ENCODE data around the gene ANTXRL. TPM values are rescaled to one million over a fixed set of nuclear protein-coding genes. Genes with fewer than 3 reads are reported as not detected.
"Not testable (repeated sequence)": the region's sequence is repeated elsewhere in the genome, so short reads cannot be mapped to it uniquely, and the experiment has no call there.

The ANTXRL gene
- total and polyA plus RNA-seq, 2 donors: 0.39 to 0.57 TPM

DNA sequence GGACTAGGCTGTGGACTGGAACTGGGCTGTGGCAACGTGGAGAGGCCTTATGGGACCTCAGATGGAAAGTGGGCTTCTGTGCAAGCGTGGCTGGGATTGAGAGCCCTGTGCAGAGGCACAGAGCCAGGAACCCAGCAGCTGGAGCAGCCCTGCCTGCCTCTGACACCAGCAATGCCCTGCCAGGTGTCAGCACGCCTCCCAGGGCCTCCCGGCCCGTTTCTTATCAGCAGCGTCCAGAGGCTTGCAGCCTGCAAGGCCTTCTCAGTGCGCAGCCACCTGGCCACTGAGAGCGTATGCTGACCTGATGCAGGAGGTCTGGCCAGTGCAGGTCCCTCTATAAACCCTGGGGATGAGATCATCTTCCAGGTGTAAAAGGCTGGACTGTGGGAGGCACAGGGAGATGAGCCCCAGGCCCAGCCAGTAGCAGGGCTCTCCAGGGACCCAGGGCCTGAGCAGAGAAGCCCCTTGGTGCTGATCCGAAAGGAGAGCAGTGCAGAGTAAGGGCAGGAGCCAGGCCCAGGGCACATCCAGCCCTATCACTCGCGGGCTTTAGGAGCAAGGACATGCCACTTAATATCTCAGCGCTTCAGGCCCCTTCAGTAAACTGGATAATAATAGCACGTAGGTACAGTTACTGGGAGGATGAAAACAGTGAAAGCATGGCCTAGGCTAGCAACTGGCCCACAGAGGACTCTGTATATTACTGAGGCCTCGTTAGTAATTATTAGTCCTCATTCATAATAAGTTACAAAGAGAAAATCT lies 38.8 kb upstream of the ANTXRL start:
- Histone ChIP-seq H3K36me3 (ENCODE audit: control insufficient read depth in 2 of 2, insufficient read depth in 2 of 2, low read length in 1 of 2) (peaks cover 54 to 58% of the 10 kb centered on the region in 2 donors), H3K27me3 (ENCODE audit: control insufficient read depth in 2 of 2, insufficient read depth in 1 of 2, low read length in 1 of 2) (no peaks in the 10 kb centered on the region), H3K4me1 (ENCODE audit: control insufficient read depth in 2 of 2, insufficient read depth in 2 of 2, low read length in 2 of 2) (no peaks in the 10 kb centered on the region), H3K4me3 (ENCODE audit: low read length in 2 of 2) (no peak overlapping the region), H3K27ac (ENCODE audit: low read depth in 1 of 2, low read length in 1 of 2) (no peak overlapping the region), H3K9me3 (ENCODE audit: control insufficient read depth in 2 of 2, insufficient read depth in 1 of 2, low read length in 1 of 2) (no peaks in the 10 kb centered on the region)
- 97% methylated on average over 14 of the region's 14 CpGs for WGBS
- DNase-seq (ENCODE audit: low read depth in 6 of 9, low spot score in 9 of 9): no peak

DNA sequence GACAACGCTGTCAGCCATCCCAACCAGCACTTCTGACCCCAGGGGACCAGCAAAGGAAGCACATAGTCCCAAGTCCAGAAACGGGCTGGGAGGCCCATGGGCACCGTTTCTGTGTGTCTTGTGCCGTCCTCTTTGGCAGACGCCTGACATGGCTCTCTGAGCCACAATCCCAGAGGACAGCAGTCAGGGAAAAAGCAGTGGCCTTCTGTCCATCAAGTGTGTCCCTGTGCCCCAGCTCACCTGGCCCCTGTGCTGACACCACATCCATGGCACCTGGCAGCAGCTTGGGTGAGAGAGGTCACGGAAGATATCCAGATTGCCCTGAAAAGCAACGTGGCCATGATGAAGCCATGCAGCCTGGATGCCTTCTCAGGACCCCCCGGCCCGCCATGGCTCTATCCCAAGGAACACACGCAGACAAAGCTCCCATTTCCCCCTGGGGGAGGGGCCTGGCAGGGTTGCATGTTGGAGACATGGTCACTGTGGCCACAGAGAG lies 38.1 kb upstream of the ANTXRL start:
- H3K4me3 ChIP-seq (ENCODE audit: low read length in 2 of 2): no peak overlapping the region
- DNase-seq (ENCODE audit: low read depth in 6 of 9, low spot score in 9 of 9): no peak
- no peak overlapping the region for H3K27ac ChIP-seq (ENCODE audit: low read depth in 1 of 2, low read length in 1 of 2)
- no peaks in the 10 kb centered on the region for H3K27me3 ChIP-seq (ENCODE audit: control insufficient read depth in 2 of 2, insufficient read depth in 1 of 2, low read length in 1 of 2)
- H3K36me3 ChIP-seq (ENCODE audit: control insufficient read depth in 2 of 2, insufficient read depth in 2 of 2, low read length in 1 of 2): peaks cover 61 to 65% of the 10 kb centered on the region in 2 donors
- WGBS: 82% methylated on average over 10 of the region's 10 CpGs
- no peaks in the 10 kb centered on the region for H3K4me1 ChIP-seq (ENCODE audit: control insufficient read depth in 2 of 2, insufficient read depth in 2 of 2, low read length in 2 of 2)
- H3K9me3 ChIP-seq (ENCODE audit: control insufficient read depth in 2 of 2, insufficient read depth in 1 of 2, low read length in 1 of 2): no peaks in the 10 kb centered on the region

DNA sequence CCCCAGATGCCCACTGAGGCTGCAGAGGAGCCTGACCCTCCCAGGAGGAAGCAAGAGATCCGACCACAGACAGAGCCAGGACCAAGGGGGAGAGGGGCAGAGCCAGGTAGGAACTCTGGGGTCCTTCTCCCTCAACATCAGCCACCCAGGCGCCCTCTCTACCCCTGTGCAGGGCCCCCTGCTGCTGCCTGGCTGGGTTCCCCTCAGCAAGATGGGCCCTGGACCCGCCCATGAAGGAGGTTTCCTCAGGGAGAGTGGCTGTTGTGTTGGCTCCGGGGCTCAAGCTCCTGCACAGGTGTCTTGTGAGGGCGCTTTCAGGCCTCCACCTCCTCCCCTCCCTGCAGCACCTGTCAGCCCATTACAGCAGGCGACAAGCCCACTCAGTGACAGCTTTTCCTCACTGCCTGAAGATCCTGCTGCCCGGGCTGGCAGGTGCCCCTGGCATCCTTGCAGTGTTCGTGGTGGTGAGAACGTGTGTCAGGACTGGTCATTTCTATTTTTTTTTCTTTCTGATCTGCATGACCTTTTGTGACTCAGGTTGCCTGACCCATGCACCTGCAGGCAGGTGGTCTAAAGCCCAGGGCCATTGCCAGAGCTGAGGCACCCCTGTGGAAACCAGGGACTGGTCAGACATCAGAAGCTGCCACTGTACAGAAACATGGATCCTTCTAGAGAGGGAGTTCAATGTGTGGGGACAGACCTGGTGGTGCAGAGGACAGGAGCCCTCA lies 37.0 kb upstream of the ANTXRL start:
- not testable (repeated sequence) for H3K27me3 ChIP-seq (ENCODE audit: control insufficient read depth in 2 of 2, insufficient read depth in 1 of 2, low read length in 1 of 2); H3K9me3 ChIP-seq (ENCODE audit: control insufficient read depth in 2 of 2, insufficient read depth in 1 of 2, low read length in 1 of 2); H3K4me3 ChIP-seq (ENCODE audit: low read length in 2 of 2); H3K4me1 ChIP-seq (ENCODE audit: control insufficient read depth in 2 of 2, insufficient read depth in 2 of 2, low read length in 2 of 2); H3K27ac ChIP-seq (ENCODE audit: low read depth in 1 of 2, low read length in 1 of 2); DNase-seq (ENCODE audit: low read depth in 6 of 9, low spot score in 9 of 9)
- 96% methylated on average over 6 of the region's 9 CpGs for WGBS
- peaks cover 71 to 76% of the 10 kb centered on the region in 2 donors for H3K36me3 ChIP-seq (ENCODE audit: control insufficient read depth in 2 of 2, insufficient read depth in 2 of 2, low read length in 1 of 2)

DNA sequence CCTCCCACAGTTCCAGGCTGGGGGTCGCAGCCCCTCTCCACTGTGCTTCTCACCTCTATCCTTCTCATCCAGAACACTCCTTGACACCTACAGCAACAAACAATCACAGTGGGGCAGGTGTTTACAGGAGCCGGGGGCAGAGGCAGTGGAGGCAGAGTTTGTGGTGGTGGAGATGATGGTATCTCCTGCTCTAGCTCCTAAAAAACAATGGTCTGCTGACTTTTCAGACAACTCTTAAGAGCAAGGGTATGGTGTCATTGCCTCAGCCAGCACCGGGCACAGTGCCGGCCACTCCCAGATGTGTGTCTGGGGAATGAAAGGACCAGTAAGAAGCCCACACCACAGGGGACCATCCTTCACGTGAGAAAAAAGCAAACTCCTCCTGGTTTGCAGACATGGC lies 36.3 kb upstream of the ANTXRL start:
- peaks cover 75 to 80% of the 10 kb centered on the region in 2 donors for H3K36me3 ChIP-seq (ENCODE audit: control insufficient read depth in 2 of 2, insufficient read depth in 2 of 2, low read length in 1 of 2)
- no peaks in the 10 kb centered on the region for H3K27me3 ChIP-seq (ENCODE audit: control insufficient read depth in 2 of 2, insufficient read depth in 1 of 2, low read length in 1 of 2)
- no peak overlapping the region for H3K4me3 ChIP-seq (ENCODE audit: low read length in 2 of 2)
- no peaks in the 10 kb centered on the region for H3K4me1 ChIP-seq (ENCODE audit: control insufficient read depth in 2 of 2, insufficient read depth in 2 of 2, low read length in 2 of 2)
- no peak overlapping the region for H3K27ac ChIP-seq (ENCODE audit: low read depth in 1 of 2, low read length in 1 of 2)
- WGBS: 98% methylated on average over 5 of the region's 5 CpGs
- no peaks in the 10 kb centered on the region for H3K9me3 ChIP-seq (ENCODE audit: control insufficient read depth in 2 of 2, insufficient read depth in 1 of 2, low read length in 1 of 2)
- DNase-seq (ENCODE audit: low read depth in 6 of 9, low spot score in 9 of 9): no peak

DNA sequence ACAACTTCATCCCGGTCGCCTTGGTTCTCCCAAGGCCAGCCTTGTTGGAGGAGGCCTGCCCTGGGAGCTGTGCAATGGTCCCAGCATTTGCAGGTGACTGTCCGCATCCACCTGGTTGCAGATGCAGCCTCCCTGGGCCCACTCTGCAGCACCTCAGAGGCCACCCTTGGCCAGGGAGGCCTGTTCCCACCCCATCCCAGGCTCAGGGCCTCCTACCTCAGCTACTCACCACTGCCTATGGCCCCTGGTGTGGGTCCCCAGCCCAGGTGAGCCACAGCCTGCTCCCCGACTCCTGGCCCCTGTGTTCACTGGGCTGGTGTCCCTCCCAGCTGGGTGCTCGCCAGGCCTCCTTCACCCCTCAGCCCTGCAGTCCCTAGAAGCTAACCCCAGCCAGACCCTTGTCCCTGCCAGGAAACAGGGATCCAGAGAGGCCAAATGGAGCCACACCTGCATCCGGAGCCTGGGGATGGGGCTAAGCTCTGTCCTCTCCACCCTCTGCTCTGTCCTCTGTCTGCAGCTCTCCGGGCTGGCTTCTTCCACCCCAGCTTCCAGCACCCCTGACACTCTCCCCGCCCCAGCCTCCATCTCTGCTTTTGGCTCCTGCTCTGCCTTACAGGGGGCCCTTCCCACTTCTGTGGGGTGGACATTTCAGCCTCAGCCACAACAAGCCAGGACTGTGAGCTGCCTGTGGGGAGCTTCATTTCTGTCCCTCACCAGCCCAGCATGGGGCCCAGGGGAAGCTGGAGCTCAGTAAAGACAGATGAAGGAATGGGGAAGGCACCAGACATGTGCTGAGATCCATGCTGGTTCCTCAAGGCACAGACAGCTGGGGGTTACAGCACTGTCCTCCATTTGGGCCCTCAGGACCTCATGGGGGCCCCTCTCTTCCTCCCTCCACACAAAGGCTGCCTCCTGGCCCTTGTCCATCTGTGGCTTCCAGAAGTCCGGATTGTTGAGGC lies 35.6 kb upstream of the ANTXRL start:
- 86% methylated on average over 9 of the region's 9 CpGs for WGBS
- peaks cover 0 to 5% of the 10 kb centered on the region in 2 donors for H3K4me1 ChIP-seq (ENCODE audit: control insufficient read depth in 2 of 2, insufficient read depth in 2 of 2, low read length in 2 of 2)
- peaks cover 77 to 82% of the 10 kb centered on the region in 2 donors for H3K36me3 ChIP-seq (ENCODE audit: control insufficient read depth in 2 of 2, insufficient read depth in 2 of 2, low read length in 1 of 2)
- no peak overlapping the region for H3K27ac ChIP-seq (ENCODE audit: low read depth in 1 of 2, low read length in 1 of 2)
- H3K4me3 ChIP-seq (ENCODE audit: low read length in 2 of 2): no peak overlapping the region
- H3K9me3 ChIP-seq (ENCODE audit: control insufficient read depth in 2 of 2, insufficient read depth in 1 of 2, low read length in 1 of 2): no peaks in the 10 kb centered on the region
- DNase-seq (ENCODE audit: low read depth in 6 of 9, low spot score in 9 of 9): no peak
- no peaks in the 10 kb centered on the region for H3K27me3 ChIP-seq (ENCODE audit: control insufficient read depth in 2 of 2, insufficient read depth in 1 of 2, low read length in 1 of 2)

DNA sequence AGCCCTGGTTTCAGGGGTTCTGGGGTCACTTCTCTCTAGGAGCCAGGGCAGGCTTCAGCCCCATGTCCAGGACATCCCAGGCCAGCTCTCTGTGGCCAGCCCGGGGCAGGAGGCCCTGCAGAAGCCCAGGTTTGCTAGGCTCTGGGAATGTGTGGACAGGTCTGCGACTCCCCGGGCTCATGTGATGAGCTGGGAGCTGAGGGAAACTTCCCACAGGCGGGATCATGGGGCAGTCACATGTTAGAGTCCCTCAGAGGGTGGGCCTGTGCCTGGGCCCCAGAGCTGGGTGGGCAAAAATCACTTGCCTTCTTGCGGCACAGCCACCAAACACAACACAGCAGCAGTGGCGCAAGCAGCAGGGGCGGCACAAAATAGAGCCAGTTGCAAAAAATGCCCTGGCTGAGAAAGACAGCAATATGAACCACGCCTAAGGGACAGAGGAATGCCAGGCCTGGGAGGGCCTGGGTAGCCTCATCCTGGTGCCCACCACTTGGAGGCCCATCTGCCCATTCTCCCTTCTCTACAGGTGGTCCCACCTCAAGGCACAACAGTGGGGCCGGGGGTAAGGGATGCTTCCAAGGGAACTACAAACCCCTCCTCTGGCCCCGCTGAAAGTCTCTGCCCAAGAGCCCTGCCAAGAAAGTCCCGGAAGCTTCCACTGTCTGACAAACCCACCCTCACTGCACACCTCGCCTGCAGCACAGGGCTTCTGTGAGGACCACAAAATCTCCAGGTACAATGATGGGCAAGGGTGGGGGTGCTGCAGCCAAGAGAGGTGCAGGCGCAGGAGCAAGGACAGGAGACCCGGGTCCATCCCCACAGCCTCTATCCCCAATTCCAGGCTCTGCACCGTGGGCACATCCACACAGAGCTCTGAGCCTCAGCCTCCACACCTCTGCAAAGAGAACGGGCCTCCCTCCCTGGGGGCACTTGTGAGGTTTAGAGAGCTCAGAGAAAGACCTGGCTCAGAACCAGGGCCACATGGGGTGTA lies 34.6 kb upstream of the ANTXRL start:
- Histone ChIP-seq H3K36me3 (ENCODE audit: control insufficient read depth in 2 of 2, insufficient read depth in 2 of 2, low read length in 1 of 2) (peaks cover 80 to 82% of the 10 kb centered on the region in 2 donors), H3K27ac (ENCODE audit: low read depth in 1 of 2, low read length in 1 of 2) (no peak overlapping the region), H3K4me1 (ENCODE audit: control insufficient read depth in 2 of 2, insufficient read depth in 2 of 2, low read length in 2 of 2) (peaks cover 0 to 10% of the 10 kb centered on the region in 2 donors), H3K9me3 (ENCODE audit: control insufficient read depth in 2 of 2, insufficient read depth in 1 of 2, low read length in 1 of 2) (no peaks in the 10 kb centered on the region), H3K27me3 (ENCODE audit: control insufficient read depth in 2 of 2, insufficient read depth in 1 of 2, low read length in 1 of 2) (no peaks in the 10 kb centered on the region), H3K4me3 (ENCODE audit: low read length in 2 of 2) (no peak overlapping the region)
- WGBS: 98% methylated on average over 16 of the region's 16 CpGs
- DNase-seq (ENCODE audit: low read depth in 6 of 9, low spot score in 9 of 9): no peak

DNA sequence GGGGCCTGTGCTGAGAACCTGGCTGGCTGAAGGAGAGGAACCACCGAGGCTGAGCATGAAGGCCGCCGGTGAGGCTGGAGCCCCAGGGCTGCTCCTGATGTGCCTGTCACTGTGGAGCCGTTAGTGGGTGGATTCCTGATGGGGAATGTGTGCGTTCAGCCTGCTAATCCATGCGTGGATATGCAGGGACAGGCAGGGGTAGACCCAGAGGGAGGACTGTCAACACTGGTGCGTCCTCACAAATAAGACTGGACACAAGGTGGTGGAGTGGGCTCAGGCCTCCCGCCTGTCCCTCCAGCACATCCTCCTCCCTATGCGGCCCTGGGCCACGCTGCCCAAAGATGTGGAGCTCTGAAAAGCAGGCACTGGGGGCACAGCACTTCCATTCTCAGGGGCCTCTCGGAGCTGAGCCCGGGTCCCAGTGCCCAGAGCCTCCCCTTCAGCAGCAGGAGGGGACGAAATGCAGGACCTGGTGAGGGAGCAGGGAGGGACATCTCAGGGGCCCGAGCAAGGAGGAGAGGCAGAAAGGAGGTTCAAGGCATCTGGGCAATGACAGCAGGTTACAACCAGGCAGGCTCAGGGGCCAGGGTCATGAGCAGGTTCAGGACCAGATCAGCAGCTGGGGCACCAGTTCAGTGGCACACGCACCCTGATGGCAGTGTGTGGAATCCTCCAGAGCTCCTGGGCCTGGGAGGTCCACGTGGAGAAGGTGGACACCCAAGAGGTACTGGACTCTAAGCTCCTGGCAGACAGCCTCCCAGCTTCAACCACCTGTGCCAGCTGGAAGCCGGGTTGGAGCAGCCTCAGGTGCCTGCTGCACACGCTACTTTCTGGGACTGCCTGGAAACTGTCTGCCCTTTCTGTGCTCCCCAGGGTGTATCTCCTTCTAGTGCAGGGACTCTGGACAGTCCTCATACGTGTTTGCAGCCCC lies 33.5 kb upstream of the ANTXRL start:
- H3K36me3 ChIP-seq (ENCODE audit: control insufficient read depth in 2 of 2, insufficient read depth in 2 of 2, low read length in 1 of 2): peaks cover 71 to 74% of the 10 kb centered on the region in 2 donors
- no peak for DNase-seq (ENCODE audit: low read depth in 6 of 9, low spot score in 9 of 9)
- peaks cover 0 to 10% of the 10 kb centered on the region in 2 donors for H3K4me1 ChIP-seq (ENCODE audit: control insufficient read depth in 2 of 2, insufficient read depth in 2 of 2, low read length in 2 of 2)
- H3K9me3 ChIP-seq (ENCODE audit: control insufficient read depth in 2 of 2, insufficient read depth in 1 of 2, low read length in 1 of 2): no peaks in the 10 kb centered on the region
- no peak overlapping the region for H3K27ac ChIP-seq (ENCODE audit: low read depth in 1 of 2, low read length in 1 of 2)
- no peak overlapping the region for H3K4me3 ChIP-seq (ENCODE audit: low read length in 2 of 2)
- H3K27me3 ChIP-seq (ENCODE audit: control insufficient read depth in 2 of 2, insufficient read depth in 1 of 2, low read length in 1 of 2): no peaks in the 10 kb centered on the region
- 90% methylated on average over 19 of the region's 19 CpGs for WGBS
